Small intestine (tissue), 7 donors: ENCODE results near the gene GALNT12. TPM values are rescaled to one million over a fixed set of nuclear protein-coding genes. Genes with fewer than 3 reads are reported as not detected.
A peak's percentile ranks its signal among the peaks of the same experiment; 100 is the strongest.

ENCODE experiments used
- DNase-seq, 2 donors: peaks; one replicate each; pipeline versions ENCODE4 v3.0.0 to v3.0.0-alpha.2; 2013
- FAIRE-seq: peaks from 2 replicates; lab custom pipeline; 2012; peaks lifted over from hg19 to GRCh38; lab: Jason Lieb, UNC
- H3K27ac ChIP-seq, 3 donors: one replicate each; pipeline ENCODE4 v1.5.1; 2013; ENCODE audit warnings: low read length in 2 of 3, mild to moderate bottlenecking in 2 of 3, control low read depth in 1 of 3, inconsistent platforms in 1 of 3, low read depth in 1 of 3, moderate library complexity in 1 of 3
- H3K27me3 ChIP-seq, 3 donors: one replicate each; pipeline ENCODE4 v1.6.1; 2013; ENCODE audit warnings: low read length in 3 of 3, inconsistent platforms in 1 of 3; ENCODE audit not compliant: control insufficient read depth in 3 of 3, insufficient read depth in 3 of 3
- H3K36me3 ChIP-seq, 3 donors: one replicate each; pipeline ENCODE4 v1.6.1; 2013; ENCODE audit warnings: low read length in 3 of 3, inconsistent platforms in 1 of 3, low read depth in 1 of 3, mild to moderate bottlenecking in 1 of 3, moderate library complexity in 1 of 3; ENCODE audit not compliant: control insufficient read depth in 3 of 3, insufficient read depth in 2 of 3
- H3K4me1 ChIP-seq, 3 donors: one replicate each; pipeline ENCODE4 v1.6.1; 2013; ENCODE audit warnings: low read length in 2 of 3, inconsistent platforms in 1 of 3, low read depth in 1 of 3, mild to moderate bottlenecking in 1 of 3, moderate library complexity in 1 of 3; ENCODE audit not compliant: control insufficient read depth in 3 of 3, insufficient read depth in 2 of 3
- H3K4me3 ChIP-seq, 3 donors: one replicate each; pipeline ENCODE4 v1.5.1; 2013; ENCODE audit warnings: low read length in 3 of 3, control low read depth in 1 of 3, inconsistent platforms in 1 of 3, low read depth in 1 of 3, mild to moderate bottlenecking in 1 of 3, moderate library complexity in 1 of 3
- H3K9me3 ChIP-seq, 2 donors: one replicate each; pipeline ENCODE4 v1.6.1; 2013; ENCODE audit warnings: low read depth in 1 of 2, low read length in 1 of 2; ENCODE audit not compliant: control insufficient read depth in 2 of 2, insufficient read depth in 1 of 2
- WGBS, 3 donors: extraction: QIAGEN DNeasy Blood & Tissue Kit; methylation state at CpG; one replicate each; pipeline ENCODE4 v1.1.7; 2013; 5-methylcytosine and 5-hydroxymethylcytosine counted together
- polyA plus RNA-seq, 4 donors: library from polyadenylated mRNA; stranded (reverse) in 3 of 4; unstranded in 1 of 4; fragments of 200-250 nt in 3 of 4; fragments of 120-200 nt in 1 of 4; gene quantifications; one replicate each; pipeline versions ENCODE4 v1.2.1 to v1.2.3, GENCODE V29; 2013
- donor health status: healthy with polysubstance abuse.
- donor health status: control.
- donor health status: control.
- donor health status: Bipolar disorder and iron deficiency.
- donor health status: healthy.

Gene GALNT12
- polyA plus RNA-seq, 4 donors, result 7.8 to 47.1 (median 17.7) TPM

GRCh38 chr9:98856982-98857381, 49.5 kb downstream of the GALNT12 start:
- Histone ChIP-seq H3K36me3 (peaks cover 0 to 4% (median 0%) of the 10 kb centered on the region in 3 donors), H3K4me1 (no peaks in the 10 kb centered on the region), H3K27me3 (no peaks in the 10 kb centered on the region), H3K9me3 (peaks cover 0 to 12% of the 10 kb centered on the region in 2 donors), H3K27ac (no peak overlapping the region), H3K4me3 (no peak overlapping the region)
- FAIRE-seq (no peak), DNase-seq (no peak)
- 74 to 85% (median 76%) methylated on average over 5 of the region's 5 CpGs for WGBS, 3 donors

- FAIRE-seq (no peak), DNase-seq (no peak)
- Histone ChIP-seq H3K36me3 (no peaks in the 10 kb centered on the region), H3K27ac (no peak overlapping the region), H3K4me1 (no peaks in the 10 kb centered on the region), H3K9me3 (peaks cover 0 to 12% of the 10 kb centered on the region in 2 donors), H3K27me3 (no peaks in the 10 kb centered on the region), H3K4me3 (no peak overlapping the region)
- 80 to 89% (median 83%) methylated on average over 5 of the region's 5 CpGs for WGBS, 3 donors
These were observed 52.5 kb downstream of the GALNT12 start for GRCh38 chr9:98859941-98860340.

- Histone ChIP-seq H3K27me3 (no peaks in the 10 kb centered on the region), H3K27ac (no peak overlapping the region), H3K36me3 (no peaks in the 10 kb centered on the region), H3K4me3 (no peak overlapping the region), H3K9me3 (peaks cover 0 to 7% of the 10 kb centered on the region in 2 donors), H3K4me1 (no peaks in the 10 kb centered on the region)
- FAIRE-seq, result no peak
- 18 to 32% (median 20%) methylated on average over 5 of the region's 5 CpGs for WGBS, 3 donors
- DNase-seq, result peak; percentile 35 to 51
These were observed 53.4 kb downstream of the GALNT12 start for GRCh38 chr9:98860871-98861293.

GRCh38 chr9:98861781-98862504, 54.5 kb downstream of the GALNT12 start:
- DNase-seq (no peak), FAIRE-seq (no peak)
- Histone ChIP-seq H3K4me3 (no peak overlapping the region), H3K27me3 (no peaks in the 10 kb centered on the region), H3K36me3 (no peaks in the 10 kb centered on the region), H3K9me3 (no peaks in the 10 kb centered on the region), H3K4me1 (no peaks in the 10 kb centered on the region), H3K27ac (peak overlapping the region in 1 of 3 donors; percentile 57)
- 54 to 59% (median 58%) methylated on average over 8 of the region's 8 CpGs for WGBS, 3 donors

- WGBS, 3 donors, result 58 to 70% (median 59%) methylated on average over 4 of the region's 4 CpGs
- DNase-seq, result no peak
- FAIRE-seq, result no peak
- H3K36me3 ChIP-seq, result no peaks in the 10 kb centered on the region
- H3K4me3 ChIP-seq, result no peak overlapping the region
- H3K27me3 ChIP-seq, result no peaks in the 10 kb centered on the region
- peak overlapping the region in 1 of 3 donors; percentile 12 for H3K27ac ChIP-seq
- H3K9me3 ChIP-seq, result no peaks in the 10 kb centered on the region
- H3K4me1 ChIP-seq, result no peaks in the 10 kb centered on the region
These were observed 55.5 kb downstream of the GALNT12 start for GRCh38 chr9:98862936-98863335.

GRCh38 chr9:98864281-98865174, 57.1 kb downstream of the GALNT12 start:
- Histone ChIP-seq H3K27me3 (no peaks in the 10 kb centered on the region), H3K9me3 (peaks cover 0 to 4% of the 10 kb centered on the region in 2 donors), H3K4me3 (no peak overlapping the region), H3K27ac (no peak overlapping the region), H3K4me1 (no peaks in the 10 kb centered on the region), H3K36me3 (no peaks in the 10 kb centered on the region)
- DNase-seq (no peak), FAIRE-seq (no peak)
- WGBS, 3 donors, result 83 to 92% (median 83%) methylated on average over 7 of the region's 7 CpGs

GRCh38 chr9:98865284-98865875, 57.9 kb downstream of the GALNT12 start:
- H3K4me3 ChIP-seq, result no peak overlapping the region
- FAIRE-seq (no peak), DNase-seq (no peak)
- WGBS, 3 donors, result 82 to 87% (median 83%) methylated on average over 5 of the region's 5 CpGs
- peaks cover 0 to 4% of the 10 kb centered on the region in 2 donors for H3K9me3 ChIP-seq
- H3K36me3 ChIP-seq, result no peaks in the 10 kb centered on the region
- no peaks in the 10 kb centered on the region for H3K4me1 ChIP-seq
- H3K27me3 ChIP-seq, result no peaks in the 10 kb centered on the region
- no peak overlapping the region for H3K27ac ChIP-seq

- WGBS, 3 donors, result 55 to 72% (median 68%) methylated on average over 6 of the region's 6 CpGs
- no peak for DNase-seq
- peaks cover 0 to 4% of the 10 kb centered on the region in 2 donors for H3K9me3 ChIP-seq
- H3K36me3 ChIP-seq, result no peaks in the 10 kb centered on the region
- no peak overlapping the region for H3K4me3 ChIP-seq
- H3K27ac ChIP-seq, result peak overlapping the region in 1 of 3 donors; percentile 51
- no peaks in the 10 kb centered on the region for H3K27me3 ChIP-seq
- FAIRE-seq, result no peak
- no peaks in the 10 kb centered on the region for H3K4me1 ChIP-seq
These were observed 59.1 kb downstream of the GALNT12 start for GRCh38 chr9:98866435-98867102.
